ENCODE data around the gene NCOR1. TPM values are rescaled to one million over a fixed set of nuclear protein-coding genes. Genes with fewer than 3 reads are reported as not detected.

The NCOR1 gene
- total RNA-seq, 1 donor from 2014 or later: 152 TPM

DNA sequence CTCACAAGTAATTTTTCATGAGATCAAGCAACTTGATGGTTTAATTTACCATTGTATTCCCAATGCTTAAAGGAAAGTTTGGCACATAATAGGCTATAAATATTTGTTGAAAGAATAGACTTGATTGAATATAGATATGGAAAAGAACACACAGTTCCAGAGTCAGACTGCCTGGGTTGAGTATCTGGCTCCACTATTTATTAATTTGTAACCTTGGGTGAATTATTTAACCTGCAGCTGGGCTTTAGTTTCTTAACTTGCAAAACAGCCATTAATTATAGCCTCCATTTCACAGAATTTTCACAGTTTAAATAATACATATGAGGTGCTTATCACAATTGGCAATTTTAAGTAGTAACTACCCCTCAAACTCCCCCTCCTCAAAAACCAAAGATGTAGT lies 73.6 kb downstream of the NCOR1 start:
- Mint-ChIP-seq H3K9me3 (ENCODE audit: unreplicated experiment) (peaks cover 3% of the 10 kb centered on the region), H3K27ac (ENCODE audit: unreplicated experiment) (no peak overlapping the region), H3K27me3 (ENCODE audit: unreplicated experiment) (peaks cover 1% of the 10 kb centered on the region), H3K4me1 (ENCODE audit: low read depth, unreplicated experiment) (peaks cover 4% of the 10 kb centered on the region), H3K36me3 (ENCODE audit: unreplicated experiment) (peaks cover 4% of the 10 kb centered on the region), H3K4me3 (ENCODE audit: unreplicated experiment) (no peak overlapping the region)
- no peak for DNase-seq
- TF ChIP-seq, protein P1, sequence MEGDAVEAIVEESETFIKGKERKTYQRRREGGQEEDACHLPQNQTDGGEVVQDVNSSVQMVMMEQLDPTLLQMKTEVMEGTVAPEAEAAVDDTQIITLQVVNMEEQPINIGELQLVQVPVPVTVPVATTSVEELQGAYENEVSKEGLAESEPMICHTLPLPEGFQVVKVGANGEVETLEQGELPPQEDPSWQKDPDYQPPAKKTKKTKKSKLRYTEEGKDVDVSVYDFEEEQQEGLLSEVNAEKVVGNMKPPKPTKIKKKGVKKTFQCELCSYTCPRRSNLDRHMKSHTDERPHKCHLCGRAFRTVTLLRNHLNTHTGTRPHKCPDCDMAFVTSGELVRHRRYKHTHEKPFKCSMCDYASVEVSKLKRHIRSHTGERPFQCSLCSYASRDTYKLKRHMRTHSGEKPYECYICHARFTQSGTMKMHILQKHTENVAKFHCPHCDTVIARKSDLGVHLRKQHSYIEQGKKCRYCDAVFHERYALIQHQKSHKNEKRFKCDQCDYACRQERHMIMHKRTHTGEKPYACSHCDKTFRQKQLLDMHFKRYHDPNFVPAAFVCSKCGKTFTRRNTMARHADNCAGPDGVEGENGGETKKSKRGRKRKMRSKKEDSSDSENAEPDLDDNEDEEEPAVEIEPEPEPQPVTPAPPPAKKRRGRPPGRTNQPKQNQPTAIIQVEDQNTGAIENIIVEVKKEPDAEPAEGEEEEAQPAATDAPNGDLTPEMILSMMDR (IDR thresholded peaks at IDR 0.05; ENCODE audit: partially characterized antibody, unreplicated experiment): no peak

GRCh38 chr17:16140854-16141253 lies 74.5 kb downstream of the NCOR1 start:
- H3K4me3 Mint-ChIP-seq (ENCODE audit: unreplicated experiment): no peak overlapping the region
- H3K9me3 Mint-ChIP-seq (ENCODE audit: unreplicated experiment): no peaks in the 10 kb centered on the region
- H3K36me3 Mint-ChIP-seq (ENCODE audit: unreplicated experiment): no peaks in the 10 kb centered on the region
- TF ChIP-seq, protein P1 (IDR thresholded peaks at IDR 0.05; ENCODE audit: partially characterized antibody, unreplicated experiment): no peak
- H3K27ac Mint-ChIP-seq (ENCODE audit: unreplicated experiment): no peak overlapping the region
- DNase-seq: no peak
- H3K4me1 Mint-ChIP-seq (ENCODE audit: low read depth, unreplicated experiment): no peaks in the 10 kb centered on the region
- no peaks in the 10 kb centered on the region for H3K27me3 Mint-ChIP-seq (ENCODE audit: unreplicated experiment)

DNA sequence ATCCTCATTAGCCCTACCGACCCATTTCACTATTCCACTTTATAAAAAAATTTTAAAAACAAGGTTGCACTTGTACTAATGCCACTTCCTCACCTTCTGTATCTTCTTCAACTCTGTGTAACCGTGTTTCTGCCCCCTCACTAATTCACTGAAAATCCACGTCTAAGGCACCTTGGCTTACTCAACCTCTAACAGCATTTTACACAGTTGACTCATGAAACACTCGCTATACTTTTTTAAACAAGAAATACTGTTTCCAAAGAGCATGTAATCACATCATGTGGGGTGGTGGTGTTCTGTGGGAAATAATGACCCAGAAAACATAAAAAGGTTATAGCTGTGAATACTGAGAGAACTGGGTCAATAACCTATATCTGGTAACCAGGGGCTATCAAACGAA lies 79.9 kb downstream of the NCOR1 start:
- H3K27ac Mint-ChIP-seq (ENCODE audit: unreplicated experiment): no peak overlapping the region
- H3K4me1 Mint-ChIP-seq (ENCODE audit: low read depth, unreplicated experiment): no peaks in the 10 kb centered on the region
- no peak for DNase-seq
- H3K9me3 Mint-ChIP-seq (ENCODE audit: unreplicated experiment): peaks cover 1% of the 10 kb centered on the region
- H3K27me3 Mint-ChIP-seq (ENCODE audit: unreplicated experiment): peaks cover 3% of the 10 kb centered on the region
- TF ChIP-seq, protein P1 (IDR thresholded peaks at IDR 0.05; ENCODE audit: partially characterized antibody, unreplicated experiment): no peak
- no peak overlapping the region for H3K4me3 Mint-ChIP-seq (ENCODE audit: unreplicated experiment)
- H3K36me3 Mint-ChIP-seq (ENCODE audit: unreplicated experiment): peaks cover 6% of the 10 kb centered on the region

- peaks cover 3% of the 10 kb centered on the region for H3K9me3 Mint-ChIP-seq (ENCODE audit: unreplicated experiment)
- no peaks in the 10 kb centered on the region for H3K4me1 Mint-ChIP-seq (ENCODE audit: low read depth, unreplicated experiment)
- H3K27ac Mint-ChIP-seq (ENCODE audit: unreplicated experiment): no peak overlapping the region
- H3K27me3 Mint-ChIP-seq (ENCODE audit: unreplicated experiment): peaks cover 3% of the 10 kb centered on the region
- H3K36me3 Mint-ChIP-seq (ENCODE audit: unreplicated experiment): peaks cover 6% of the 10 kb centered on the region
- DNase-seq: no peak
- no peak overlapping the region for H3K4me3 Mint-ChIP-seq (ENCODE audit: unreplicated experiment)
- TF ChIP-seq, protein P1 (IDR thresholded peaks at IDR 0.05; ENCODE audit: partially characterized antibody, unreplicated experiment): no peak
These were observed 83.7 kb downstream of the NCOR1 start for GRCh38 chr17:16131593-16131992.

DNA sequence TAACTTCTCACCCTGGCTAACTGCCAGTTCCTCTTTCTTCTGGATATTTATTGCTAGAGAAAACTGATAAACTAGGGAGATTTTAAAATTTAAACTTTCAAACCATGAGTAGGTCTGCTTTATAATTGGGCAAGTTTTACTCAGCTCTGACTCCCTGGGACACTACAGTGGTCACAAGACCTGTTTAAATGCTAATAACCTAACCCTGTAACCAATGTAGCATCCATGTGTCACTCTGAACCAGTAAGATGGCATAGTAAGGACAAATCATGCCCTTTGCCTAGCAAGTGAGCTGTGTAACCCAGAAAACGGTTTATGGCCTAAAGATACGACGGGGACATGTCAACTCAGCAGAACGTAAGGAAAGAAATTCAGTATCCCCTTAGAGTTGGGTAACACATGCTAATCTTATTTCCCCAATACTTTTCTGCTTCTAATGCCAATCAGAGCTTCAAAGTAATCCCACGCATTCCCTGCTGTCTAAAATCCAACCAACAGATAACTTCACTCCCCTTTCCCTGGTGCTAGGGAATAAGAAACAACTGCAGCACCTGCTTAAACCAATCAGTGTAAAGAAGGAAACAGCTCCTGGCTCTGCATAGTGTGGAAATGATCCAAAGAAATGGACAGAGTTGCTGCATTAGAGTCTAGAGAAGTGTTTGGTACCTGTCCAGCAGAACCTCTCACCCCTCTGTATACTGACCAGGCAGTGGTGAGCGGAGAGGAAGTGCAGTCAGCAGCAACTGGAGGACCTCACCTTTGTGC lies 85.7 kb downstream of the NCOR1 start:
- Mint-ChIP-seq H3K36me3 (ENCODE audit: unreplicated experiment) (no peaks in the 10 kb centered on the region), H3K27me3 (ENCODE audit: unreplicated experiment) (peaks cover 3% of the 10 kb centered on the region), H3K27ac (ENCODE audit: unreplicated experiment) (no peak overlapping the region), H3K4me3 (ENCODE audit: unreplicated experiment) (no peak overlapping the region), H3K9me3 (ENCODE audit: unreplicated experiment) (peaks cover 3% of the 10 kb centered on the region), H3K4me1 (ENCODE audit: low read depth, unreplicated experiment) (no peaks in the 10 kb centered on the region)
- TF ChIP-seq, protein P1 (IDR thresholded peaks at IDR 0.05; ENCODE audit: partially characterized antibody, unreplicated experiment): no peak
- no peak for DNase-seq

All from glutamatergic neuron (in vitro differentiated cells).